K562 (cell line): Measurements from ENCODE around the gene FAXC.

Experiments
- IRF1 ChIP-seq: sonication (generic); formaldehyde crosslinking; IDR thresholded peaks from 2 replicates; pipeline ENCODE4 v1.8.0; 2022; ENCODE audit warnings: missing genetic modification reagents, mild to moderate bottlenecking, borderline replicate concordance
- POLR2A ChIP-seq: fragments of 450-650 bp; conservative IDR thresholded peaks from 2 replicates; pipeline ENCODE4 v1.6.1; 2016
- POLR2AphosphoS5 ChIP-seq: IDR thresholded peaks from 2 replicates; pipeline ENCODE4 v1.6.1; 2011; ENCODE audit warnings: mild to moderate bottlenecking, low read depth, low read length, moderate library complexity; ENCODE audit not compliant: control insufficient read depth, insufficient read depth
- SPI1 ChIP-seq: IDR thresholded peaks from 2 replicates; pipeline ENCODE4 v1.6.1; 2011; ENCODE audit warnings: low read depth, low read length, control low read depth, borderline replicate concordance
- TAF1 ChIP-seq: IDR thresholded peaks from 2 replicates; pipeline ENCODE4 v1.6.1; 2011; ENCODE audit warnings: mild to moderate bottlenecking, low read length, moderate library complexity; ENCODE audit not compliant: insufficient read depth, control insufficient read depth, severe bottlenecking; ENCODE audit errors: extremely low read depth
- TF ChIP-seq, protein P1 (sequence below): fragments of 250-450 bp; sonication (Bioruptor Pico); IDR thresholded peaks from 2 replicates; pipeline ENCODE4 v1.5.0; 2020; ENCODE audit warnings: mild to moderate bottlenecking, borderline replicate concordance

GRCh38 chr6:99348288-99349170 lies 945 bp downstream of the FAXC start:
- TF ChIP-seq POLR2AphosphoS5 (no peak), SPI1 (no peak), TAF1 (no peak), IRF1 (CRISPR knock-in tag) (no peak), POLR2A (no peak)
- TF ChIP-seq, protein P1, sequence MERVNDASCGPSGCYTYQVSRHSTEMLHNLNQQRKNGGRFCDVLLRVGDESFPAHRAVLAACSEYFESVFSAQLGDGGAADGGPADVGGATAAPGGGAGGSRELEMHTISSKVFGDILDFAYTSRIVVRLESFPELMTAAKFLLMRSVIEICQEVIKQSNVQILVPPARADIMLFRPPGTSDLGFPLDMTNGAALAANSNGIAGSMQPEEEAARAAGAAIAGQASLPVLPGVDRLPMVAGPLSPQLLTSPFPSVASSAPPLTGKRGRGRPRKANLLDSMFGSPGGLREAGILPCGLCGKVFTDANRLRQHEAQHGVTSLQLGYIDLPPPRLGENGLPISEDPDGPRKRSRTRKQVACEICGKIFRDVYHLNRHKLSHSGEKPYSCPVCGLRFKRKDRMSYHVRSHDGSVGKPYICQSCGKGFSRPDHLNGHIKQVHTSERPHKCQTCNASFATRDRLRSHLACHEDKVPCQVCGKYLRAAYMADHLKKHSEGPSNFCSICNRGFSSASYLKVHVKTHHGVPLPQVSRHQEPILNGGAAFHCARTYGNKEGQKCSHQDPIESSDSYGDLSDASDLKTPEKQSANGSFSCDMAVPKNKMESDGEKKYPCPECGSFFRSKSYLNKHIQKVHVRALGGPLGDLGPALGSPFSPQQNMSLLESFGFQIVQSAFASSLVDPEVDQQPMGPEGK = no peak
